Vagina (tissue), 2 donors: ENCODE measurements around the gene TSNAX. TPM values are rescaled to one million over a fixed set of nuclear protein-coding genes. Genes with fewer than 3 reads are reported as not detected.

ENCODE experiments used
- DNase-seq, 2 donors: peaks; one replicate each; pipeline ENCODE4 v3.0.0-alpha.2; 2017; ENCODE audit errors: extremely low spot score in 2 of 2
- H3K27ac ChIP-seq: fragments of 200-600 bp; sonication (generic); one replicate; pipeline ENCODE4 v1.5.1; 2019
- H3K27me3 ChIP-seq: fragments of 200-600 bp; sonication (generic); one replicate; pipeline ENCODE4 v1.5.1; 2019
- H3K36me3 ChIP-seq, 2 donors: fragments of 200-600 bp; sonication (generic); one replicate each; pipeline ENCODE4 v1.5.1; 2017 to 2019
- H3K4me1 ChIP-seq: fragments of 200-600 bp; sonication (generic); one replicate; pipeline ENCODE4 v1.5.1; 2019
- H3K4me3 ChIP-seq, 2 donors: fragments of 200-600 bp; sonication (generic); 1 replicate in 1 of 2; 2 replicates in 1 of 2; pipeline ENCODE4 v1.5.1; 2016 to 2019
- H3K9me3 ChIP-seq: fragments of 200-600 bp; sonication (generic); one replicate; pipeline ENCODE4 v1.5.1; 2019
- CTCF ChIP-seq, 3 experiments: fragments of 450-650 bp in 2 of 3; fragments of 200-600 bp in 1 of 3; sonication (generic) in 1 of 3; IDR thresholded peaks; one replicate each; pipeline ENCODE4 v1.5.1; 2017 to 2019; ENCODE audit warnings: antibody characterized with exemption in 3 of 3, mild to moderate bottlenecking in 2 of 3, moderate library complexity in 2 of 3
- POLR2A ChIP-seq, 2 donors: fragments of 450-650 bp; IDR thresholded peaks; one replicate each; pipeline ENCODE4 v1.6.1; 2017; ENCODE audit warnings: antibody characterized with exemption in 2 of 2, mild to moderate bottlenecking in 2 of 2, moderate library complexity in 2 of 2
- POLR2AphosphoS5 ChIP-seq, 2 donors: sonication (generic); formaldehyde crosslinking; IDR thresholded peaks; one replicate each; pipeline ENCODE4 v1.9.0; 2017; ENCODE audit warnings: antibody characterized with exemption in 2 of 2, mild to moderate bottlenecking in 2 of 2, low read depth in 1 of 2; ENCODE audit not compliant: insufficient read depth in 1 of 2
- intact Hi-C: fragments of 100-400 bp; cut with DNase I; formaldehyde crosslinking; loops from one replicate; pipeline ENCODE4 v1.15.1; 2023
- total RNA-seq: library from RNA; depleted of rRNA; stranded (reverse); fragments of >200 nt; gene quantifications from one replicate; pipeline ENCODE4 v1.2.3, GENCODE V29; 2016

TSNAX gene
- total RNA-seq, 1 donor from 2014 or later = 20.4 TPM

GRCh38 chr1:231536099-231536498 lies 7.6 kb downstream of the TSNAX start:
- Histone ChIP-seq H3K9me3 (no peaks in the 10 kb centered on the region), H3K27me3 (no peaks in the 10 kb centered on the region), H3K36me3 (peaks cover 0 to 5% of the 10 kb centered on the region in 2 donors), H3K27ac (no peak overlapping the region), H3K4me3 (no peak overlapping the region), H3K4me1 (peaks cover 37% of the 10 kb centered on the region)
- intact Hi-C loops = loop anchor here (10.0 kb wide), 1 partner anchor 201 kb away; the partner anchor contains the start of genes EXOC8 and SPRTN
- TF ChIP-seq CTCF (IDR thresholded peaks at IDR 0.05) = no peak
- no peak for TF ChIP-seq POLR2AphosphoS5 (IDR thresholded peaks at IDR 0.05; ENCODE audit: insufficient read depth in 1 of 2, low read depth in 1 of 2)
- TF ChIP-seq POLR2A (IDR thresholded peaks at IDR 0.05) = no peak
- DNase-seq = no peak

- no peak overlapping the region for H3K4me3 ChIP-seq
- H3K4me1 ChIP-seq = peaks cover 13% of the 10 kb centered on the region
- no peak for TF ChIP-seq CTCF (IDR thresholded peaks at IDR 0.05)
- intact Hi-C loops = no loop called here
- H3K27ac ChIP-seq = no peak overlapping the region
- peaks cover 0 to 29% of the 10 kb centered on the region in 2 donors for H3K36me3 ChIP-seq
- H3K9me3 ChIP-seq = no peaks in the 10 kb centered on the region
- DNase-seq = no peak
- H3K27me3 ChIP-seq = no peaks in the 10 kb centered on the region
Measured at GRCh38 chr1:231540847-231541246, 12.4 kb downstream of the TSNAX start.

- no peak for TF ChIP-seq POLR2AphosphoS5 (IDR thresholded peaks at IDR 0.05; ENCODE audit: insufficient read depth in 1 of 2, low read depth in 1 of 2)
- TF ChIP-seq POLR2A (IDR thresholded peaks at IDR 0.05) = no peak
- TF ChIP-seq CTCF (IDR thresholded peaks at IDR 0.05) = no peak
- H3K36me3 ChIP-seq = peaks cover 0 to 29% of the 10 kb centered on the region in 2 donors
- DNase-seq = no peak
Measured at GRCh38 chr1:231541842-231542241, 13.4 kb downstream of the TSNAX start.

GRCh38 chr1:231544943-231545592 lies 16.6 kb downstream of the TSNAX start:
- intact Hi-C loops = no loop called here
- Histone ChIP-seq H3K27ac (no peak overlapping the region), H3K27me3 (no peaks in the 10 kb centered on the region), H3K4me1 (peaks cover 13% of the 10 kb centered on the region), H3K36me3 (peaks cover 0 to 29% of the 10 kb centered on the region in 2 donors), H3K9me3 (no peaks in the 10 kb centered on the region), H3K4me3 (no peak overlapping the region)
- TF ChIP-seq POLR2A (IDR thresholded peaks at IDR 0.05) (no peak), CTCF (IDR thresholded peaks at IDR 0.05) (no peak), POLR2AphosphoS5 (IDR thresholded peaks at IDR 0.05; ENCODE audit: insufficient read depth in 1 of 2, low read depth in 1 of 2) (peak in 1 of 2 donors; percentile 59)
- DNase-seq = no peak

More at GRCh38 chr1:231541842-231542241, 13.4 kb downstream of the TSNAX start:
- no peaks in the 10 kb centered on the region for H3K9me3 ChIP-seq
- no peak overlapping the region for H3K4me3 ChIP-seq
- intact Hi-C loops = no loop called here
- no peaks in the 10 kb centered on the region for H3K27me3 ChIP-seq
- H3K27ac ChIP-seq = peak overlapping the region; percentile 10
- peaks cover 13% of the 10 kb centered on the region for H3K4me1 ChIP-seq

GRCh38 chr1:231546693-231547092 lies 18.2 kb downstream of the TSNAX start:
- TF ChIP-seq POLR2AphosphoS5 (IDR thresholded peaks at IDR 0.05; ENCODE audit: insufficient read depth in 1 of 2, low read depth in 1 of 2) (no peak), POLR2A (IDR thresholded peaks at IDR 0.05) (no peak), CTCF (IDR thresholded peaks at IDR 0.05) (no peak)
- no peak for DNase-seq
- no peak overlapping the region for H3K4me3 ChIP-seq
- intact Hi-C loops = no loop called here
- H3K27me3 ChIP-seq = no peaks in the 10 kb centered on the region
- no peaks in the 10 kb centered on the region for H3K9me3 ChIP-seq
- H3K36me3 ChIP-seq = peaks cover 0 to 24% of the 10 kb centered on the region in 2 donors
- no peak overlapping the region for H3K27ac ChIP-seq
- peaks cover 13% of the 10 kb centered on the region for H3K4me1 ChIP-seq
